GM13977 (cell line): ENCODE data around the gene HRG.
"Not testable (repeated sequence)": the region's sequence is repeated elsewhere in the genome, so short reads cannot be mapped to it uniquely, and the experiment has no call there.

ENCODE experiments used
- DNase-seq: peaks from one replicate; pipeline ENCODE4 v3.0.0; 2012; ENCODE audit warnings: low spot score
- in situ Hi-C: fragments of 300-500 bp; cut with MboI; formaldehyde crosslinking; loops from one replicate; pipeline ENCODE4 v1.12.0; 2022; ENCODE audit warnings: low sequenced_read_pairs, low pct_unique_long_range_greater_than_20kb, mixed read lengths, inconsistent platforms; ENCODE audit not compliant: unreplicated experiment
- TF ChIP-seq, protein P1 (sequence below): IDR thresholded peaks from 2 replicates; pipeline ENCODE4 v1.5.1; 2012; ENCODE audit warnings: mild to moderate bottlenecking, control low read depth; ENCODE audit not compliant: insufficient read depth; ENCODE audit errors: extremely low read depth, missing control alignments

Gene HRG

GRCh38 chr3:186708983-186709679, 43.3 kb downstream of the HRG start:
- in situ Hi-C loops, result no loop called here
- DNase-seq, result no peak

DNA sequence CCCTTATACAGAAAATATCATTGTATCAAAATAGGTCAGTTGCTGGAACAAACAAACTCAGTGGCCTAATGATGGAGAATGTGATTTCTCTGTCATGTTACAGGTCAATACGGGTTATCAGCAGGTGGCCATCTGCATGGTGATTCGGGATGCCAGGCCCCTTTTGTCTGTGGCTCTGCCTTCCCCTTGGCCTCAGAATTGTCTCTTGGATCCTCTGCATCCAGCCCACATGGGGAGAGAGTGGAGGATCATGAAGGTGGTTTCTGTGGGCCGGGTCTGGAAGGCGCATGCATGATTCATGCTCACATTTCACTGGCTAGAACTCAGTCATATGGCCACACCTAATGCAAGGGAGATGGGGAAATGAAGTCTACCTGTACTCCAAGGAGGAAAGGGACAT, 44.9 kb downstream of the HRG start:
- DNase-seq, in situ Hi-C loops: not testable (repeated sequence)

More at GRCh38 chr3:186708983-186709679, 43.3 kb downstream of the HRG start:
- TF ChIP-seq, protein P1, sequence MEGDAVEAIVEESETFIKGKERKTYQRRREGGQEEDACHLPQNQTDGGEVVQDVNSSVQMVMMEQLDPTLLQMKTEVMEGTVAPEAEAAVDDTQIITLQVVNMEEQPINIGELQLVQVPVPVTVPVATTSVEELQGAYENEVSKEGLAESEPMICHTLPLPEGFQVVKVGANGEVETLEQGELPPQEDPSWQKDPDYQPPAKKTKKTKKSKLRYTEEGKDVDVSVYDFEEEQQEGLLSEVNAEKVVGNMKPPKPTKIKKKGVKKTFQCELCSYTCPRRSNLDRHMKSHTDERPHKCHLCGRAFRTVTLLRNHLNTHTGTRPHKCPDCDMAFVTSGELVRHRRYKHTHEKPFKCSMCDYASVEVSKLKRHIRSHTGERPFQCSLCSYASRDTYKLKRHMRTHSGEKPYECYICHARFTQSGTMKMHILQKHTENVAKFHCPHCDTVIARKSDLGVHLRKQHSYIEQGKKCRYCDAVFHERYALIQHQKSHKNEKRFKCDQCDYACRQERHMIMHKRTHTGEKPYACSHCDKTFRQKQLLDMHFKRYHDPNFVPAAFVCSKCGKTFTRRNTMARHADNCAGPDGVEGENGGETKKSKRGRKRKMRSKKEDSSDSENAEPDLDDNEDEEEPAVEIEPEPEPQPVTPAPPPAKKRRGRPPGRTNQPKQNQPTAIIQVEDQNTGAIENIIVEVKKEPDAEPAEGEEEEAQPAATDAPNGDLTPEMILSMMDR, result no peak

DNA sequence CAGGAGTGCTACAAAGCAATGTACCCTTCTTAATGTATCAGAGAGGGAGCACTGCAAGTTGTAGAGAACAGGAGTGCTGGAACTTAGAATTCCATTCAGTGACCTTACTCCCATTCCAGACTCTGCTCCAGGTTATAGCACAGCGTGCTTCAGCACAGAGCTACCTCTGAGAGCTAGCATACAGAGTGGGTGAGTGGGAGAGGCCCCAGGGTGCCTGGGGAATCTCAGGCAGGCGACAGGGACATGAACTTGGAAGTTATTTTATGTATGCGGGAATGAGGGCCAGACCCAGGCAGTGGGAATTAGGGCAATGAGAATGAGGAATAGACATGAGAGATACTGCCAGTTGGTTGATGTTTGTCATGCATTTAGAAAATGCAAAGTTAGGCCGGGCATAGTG, 47.7 kb downstream of the HRG start:
- DNase-seq, result no peak
- TF ChIP-seq, protein P1, result no peak
- in situ Hi-C loops, result no loop called here

- in situ Hi-C loops, result no loop called here
- no peak for DNase-seq
- TF ChIP-seq, protein P1, result no peak
Observed at GRCh38 chr3:186717039-186717457, 51.2 kb downstream of the HRG start, which contains the start of gene KNG1. KNG1 (plus strand) TSS chr3:186717359; CDS start chr3:186717543, 184 bp downstream.

DNA sequence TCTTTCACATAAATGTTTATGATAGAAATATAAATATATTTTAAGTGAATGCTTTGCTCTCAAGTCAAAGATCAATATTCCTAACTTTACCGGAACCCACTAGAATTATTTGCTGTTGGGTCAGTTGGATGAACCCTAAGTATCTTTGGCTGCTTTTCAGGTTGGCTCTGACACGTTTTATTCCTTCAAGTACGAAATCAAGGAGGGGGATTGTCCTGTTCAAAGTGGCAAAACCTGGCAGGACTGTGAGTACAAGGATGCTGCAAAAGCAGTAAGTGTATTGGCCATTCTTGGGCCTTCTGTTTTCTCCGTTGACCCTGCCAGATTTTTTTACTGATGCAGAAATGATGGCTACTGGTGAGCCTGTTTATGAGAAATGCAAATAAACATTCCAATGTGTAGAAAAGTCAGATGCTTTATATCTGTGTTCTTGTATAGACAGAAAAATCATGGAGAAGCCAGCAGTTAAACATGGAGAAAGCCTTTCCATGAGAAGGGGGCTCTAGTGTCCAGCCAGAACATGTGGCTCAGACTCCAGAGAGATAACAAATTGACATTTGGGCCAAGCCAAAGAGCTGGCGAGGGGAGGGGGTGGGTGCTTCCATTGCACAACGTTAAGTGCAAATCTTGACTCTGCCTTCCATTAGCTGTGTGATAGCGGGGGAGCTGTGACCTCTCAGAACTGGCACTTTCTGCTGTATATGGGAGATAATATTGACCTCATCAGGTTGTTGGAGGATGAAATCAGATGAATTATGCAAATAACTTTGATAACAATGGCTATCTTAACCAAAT, 54.3 kb downstream of the HRG start:
- in situ Hi-C loops, result no loop called here
- DNase-seq, result no peak
- TF ChIP-seq, protein P1, result no peak

- no peak for DNase-seq
- TF ChIP-seq, protein P1, result no peak
- in situ Hi-C loops, result no loop called here
Observed at GRCh38 chr3:186722457-186722856, 56.6 kb downstream of the HRG start.

DNA sequence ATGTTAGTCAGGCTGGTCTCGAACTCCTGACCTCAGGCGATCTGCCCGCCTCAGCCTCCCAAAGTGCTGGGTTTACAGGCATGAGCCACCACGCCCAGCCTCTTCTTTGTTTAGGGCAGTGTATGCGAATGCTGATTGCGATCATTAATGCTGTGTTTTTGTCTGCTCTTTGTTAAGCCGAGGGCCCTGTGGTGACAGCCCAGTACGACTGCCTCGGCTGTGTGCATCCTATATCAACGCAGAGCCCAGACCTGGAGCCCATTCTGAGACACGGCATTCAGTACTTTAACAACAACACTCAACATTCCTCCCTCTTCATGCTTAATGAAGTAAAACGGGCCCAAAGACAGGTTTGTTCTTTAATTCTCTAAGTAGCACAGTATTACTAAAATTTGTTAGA, 59.1 kb downstream of the HRG start:
- in situ Hi-C loops, result no loop called here
- no peak for DNase-seq
- TF ChIP-seq, protein P1, result no peak
